ENCODE data around the gene SLC28A1.

DNA sequence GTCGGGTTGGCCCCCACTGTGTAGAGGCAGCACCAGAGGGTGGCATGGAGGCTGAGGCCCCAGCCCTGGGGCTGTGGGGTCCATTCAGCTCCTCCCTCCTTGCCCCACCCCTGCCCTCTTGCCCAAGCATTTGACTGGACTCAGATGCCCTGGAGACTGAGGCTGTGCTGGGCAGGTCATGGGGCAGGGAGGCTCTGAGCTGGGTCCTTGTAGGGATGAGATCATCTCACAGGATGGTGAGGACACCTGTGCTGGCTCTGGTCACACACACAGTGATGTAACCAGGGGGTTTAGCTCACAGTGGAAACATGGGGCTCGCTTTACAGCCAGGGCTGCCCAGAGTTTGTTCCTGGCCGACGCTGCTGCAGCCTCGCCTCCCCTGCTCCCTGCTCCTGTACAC is 49.5 kb upstream of the SLC28A1 start:
- TF ChIP-seq, protein P1, sequence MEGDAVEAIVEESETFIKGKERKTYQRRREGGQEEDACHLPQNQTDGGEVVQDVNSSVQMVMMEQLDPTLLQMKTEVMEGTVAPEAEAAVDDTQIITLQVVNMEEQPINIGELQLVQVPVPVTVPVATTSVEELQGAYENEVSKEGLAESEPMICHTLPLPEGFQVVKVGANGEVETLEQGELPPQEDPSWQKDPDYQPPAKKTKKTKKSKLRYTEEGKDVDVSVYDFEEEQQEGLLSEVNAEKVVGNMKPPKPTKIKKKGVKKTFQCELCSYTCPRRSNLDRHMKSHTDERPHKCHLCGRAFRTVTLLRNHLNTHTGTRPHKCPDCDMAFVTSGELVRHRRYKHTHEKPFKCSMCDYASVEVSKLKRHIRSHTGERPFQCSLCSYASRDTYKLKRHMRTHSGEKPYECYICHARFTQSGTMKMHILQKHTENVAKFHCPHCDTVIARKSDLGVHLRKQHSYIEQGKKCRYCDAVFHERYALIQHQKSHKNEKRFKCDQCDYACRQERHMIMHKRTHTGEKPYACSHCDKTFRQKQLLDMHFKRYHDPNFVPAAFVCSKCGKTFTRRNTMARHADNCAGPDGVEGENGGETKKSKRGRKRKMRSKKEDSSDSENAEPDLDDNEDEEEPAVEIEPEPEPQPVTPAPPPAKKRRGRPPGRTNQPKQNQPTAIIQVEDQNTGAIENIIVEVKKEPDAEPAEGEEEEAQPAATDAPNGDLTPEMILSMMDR (optimal IDR thresholded peaks at IDR 0.05 in 1 of 3, IDR thresholded peaks at IDR 0.05 in 1 of 3, conservative IDR thresholded peaks at IDR 0.05 in 1 of 3; ENCODE audit: extremely low read depth in 1 of 3, insufficient read depth in 2 of 3, low read length in 3 of 3) = no peak
- TF ChIP-seq EZH2 (IDR thresholded peaks at IDR 0.05; ENCODE audit: low read length) = no peak

Measured in keratinocyte (primary cell).